HG03175 (cell line): Measurements from ENCODE around the gene LYPLA2.
A peak's percentile ranks its signal among the peaks of the same experiment; 100 is the strongest.
"Not testable (repeated sequence)": the region's sequence is repeated elsewhere in the genome, so short reads cannot be mapped to it uniquely, and the experiment has no call there.

ENCODE experiments used
- ATAC-seq: cut with Tn5 transposase; IDR thresholded peaks from one replicate; pipeline ENCODE4 v1.9.1; 2021; ENCODE audit warnings: mild to moderate bottlenecking, moderate library complexity; ENCODE audit not compliant: unreplicated experiment

The LYPLA2 gene

GRCh38 chr1:23799570-23800399 lies 8.8 kb downstream of the LYPLA2 start:
- ATAC-seq: peak; percentile 2

DNA sequence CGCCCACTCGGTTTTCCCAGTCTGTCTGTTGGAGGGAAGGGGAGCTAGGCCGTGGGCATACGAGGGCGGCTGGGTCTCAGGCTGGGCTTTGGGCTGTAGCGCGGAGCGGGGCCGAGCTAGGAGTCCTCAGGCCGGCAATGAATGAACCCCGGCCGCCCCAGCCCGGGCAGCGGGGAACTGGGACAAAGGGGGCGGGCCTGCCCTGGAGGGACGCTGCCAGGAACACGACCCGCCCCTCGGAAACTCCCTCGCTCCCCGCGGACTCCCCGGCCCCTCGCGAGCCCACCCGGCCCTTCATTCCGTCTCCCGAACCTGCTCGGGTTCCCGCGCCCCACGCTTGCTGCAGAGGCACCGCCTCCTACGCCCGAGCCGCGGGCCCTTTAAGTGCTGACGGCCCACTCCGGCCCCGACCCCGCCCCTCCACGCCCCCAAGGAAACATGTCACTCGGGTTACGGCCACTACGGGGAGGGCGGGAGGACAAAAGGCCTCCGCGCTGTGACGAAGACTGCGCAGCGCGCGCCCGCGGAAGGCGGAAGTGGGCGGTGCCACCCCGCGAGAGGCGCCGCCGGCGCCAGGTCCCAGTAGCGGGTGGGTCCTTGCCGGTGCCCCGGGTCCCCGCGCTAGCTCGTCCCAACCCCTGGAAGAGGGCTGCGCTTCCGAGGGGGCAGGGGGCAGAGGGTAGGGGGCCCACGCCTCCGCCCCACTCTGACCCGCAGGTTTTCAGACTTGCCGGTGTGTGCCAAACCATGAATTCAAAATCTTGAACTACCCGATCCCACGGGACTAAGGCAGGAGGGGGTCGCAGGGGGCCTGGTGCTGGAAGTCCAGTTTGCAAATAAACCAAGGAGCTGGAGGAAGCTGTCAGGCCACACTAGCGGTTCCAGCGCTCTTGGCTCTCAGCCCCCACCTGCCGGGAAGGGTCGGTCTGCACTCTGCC lies 9.7 kb downstream of the LYPLA2 start, which contains the start of gene GALE:
Gene GALE (minus strand): TSS at position 355 of the 938 bp plus-strand sequence. CDS start 1,747 bp downstream, outside the sequence.
- peak; percentile 87 for ATAC-seq

DNA sequence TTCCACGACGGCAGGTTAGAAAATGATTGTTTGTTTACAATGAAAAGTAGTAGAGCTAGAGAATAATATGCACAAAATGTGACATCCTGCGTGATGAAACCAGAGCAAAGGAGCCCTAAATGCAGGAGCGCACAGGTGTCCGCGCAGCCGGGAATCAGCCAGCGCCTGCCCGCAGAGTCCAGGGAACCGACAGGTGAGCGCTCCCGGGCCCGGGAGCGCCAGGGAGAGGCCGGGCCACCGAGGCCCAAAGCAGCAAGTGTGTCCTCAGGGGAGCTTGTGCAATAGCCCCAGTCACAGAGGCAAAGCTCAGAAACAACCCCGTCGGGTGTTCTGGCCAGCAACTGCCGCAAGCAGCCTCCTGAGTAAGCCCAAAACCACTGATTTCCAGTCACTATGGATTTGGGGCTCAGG lies 10.4 kb downstream of the LYPLA2 start:
- no peak for ATAC-seq

DNA sequence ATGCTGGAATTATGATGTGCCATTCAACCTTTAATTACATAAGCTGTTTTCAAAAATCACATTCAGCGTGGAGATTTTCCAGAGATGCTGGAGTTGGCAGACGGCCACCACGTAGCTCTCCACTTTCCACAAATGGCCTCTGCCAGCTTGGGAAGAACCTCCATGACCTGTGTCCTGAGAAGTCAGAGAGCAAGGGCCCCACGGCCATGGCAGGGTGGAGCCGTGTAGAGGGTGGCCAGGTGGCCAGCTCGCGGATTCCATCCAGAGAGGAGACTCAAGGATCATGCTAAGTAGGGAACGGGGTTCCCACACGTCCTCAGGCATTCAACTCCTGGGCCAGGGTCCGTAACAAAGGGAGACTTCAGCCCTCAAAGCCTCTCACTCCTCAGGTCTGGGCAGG lies 10.9 kb downstream of the LYPLA2 start:
- no peak for ATAC-seq

DNA sequence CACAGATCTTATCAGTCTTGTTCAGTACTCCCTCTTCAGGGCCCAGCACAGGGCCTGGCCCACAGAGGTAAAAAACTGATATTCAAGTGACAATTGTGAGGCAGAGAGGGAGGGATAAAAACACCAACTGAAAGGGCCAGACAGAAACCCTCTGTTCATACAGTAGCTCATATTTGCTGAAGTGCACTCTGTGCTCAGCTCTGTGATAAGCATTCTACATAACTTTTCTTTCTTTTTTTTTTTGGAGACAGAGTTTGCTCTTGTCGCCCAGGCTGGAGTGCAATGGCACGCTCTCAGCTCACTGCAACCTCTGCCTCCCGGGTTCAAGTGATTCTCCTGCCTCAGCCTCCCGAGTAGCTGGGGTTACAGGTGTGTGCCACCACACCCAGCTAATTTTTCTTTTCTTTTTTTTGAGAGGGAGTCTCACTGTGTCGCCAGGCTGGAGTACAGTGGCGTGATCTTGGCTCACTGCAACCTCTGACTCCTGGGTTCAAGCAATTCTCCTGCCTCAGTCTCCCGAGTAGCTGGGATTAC lies 11.9 kb downstream of the LYPLA2 start:
- not testable (repeated sequence) for ATAC-seq

GRCh38 chr1:23803674-23804073 lies 12.7 kb downstream of the LYPLA2 start:
- ATAC-seq: no peak

DNA sequence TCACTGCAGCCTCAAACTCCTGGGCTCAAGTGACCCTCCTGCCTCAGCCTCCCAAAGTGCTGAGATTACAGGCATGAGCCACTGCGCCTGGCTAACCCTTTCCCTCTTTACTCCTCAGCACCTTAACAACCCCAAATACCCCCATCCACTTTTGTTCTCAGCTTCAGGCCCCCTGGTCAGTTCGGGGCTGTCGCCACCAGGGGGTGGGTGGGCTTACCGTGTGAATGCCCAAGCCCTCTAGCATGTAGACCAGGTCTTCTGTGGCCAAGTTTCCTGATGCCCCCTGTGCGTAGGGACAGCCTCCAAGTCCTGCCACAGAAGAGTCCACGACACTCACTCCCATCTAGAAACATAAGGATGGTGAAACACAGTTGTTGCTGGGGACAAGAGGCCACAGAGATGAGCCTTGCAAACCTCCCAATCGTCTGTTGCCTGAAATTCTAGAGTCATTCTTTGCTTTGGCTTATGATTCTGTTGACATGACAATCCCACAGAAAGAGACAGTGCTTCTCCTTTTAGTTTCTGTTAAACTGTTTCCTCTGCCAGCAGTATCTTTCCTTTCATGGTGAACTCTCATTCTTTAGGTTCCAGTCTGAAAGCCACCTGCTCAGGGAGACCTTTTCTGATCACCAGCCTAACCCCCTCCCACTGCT lies 13.4 kb downstream of the LYPLA2 start:
- ATAC-seq: no peak

GRCh38 chr1:23805025-23805424 lies 14.1 kb downstream of the LYPLA2 start:
- ATAC-seq: no peak

GRCh38 chr1:23806280-23806679 lies 15.3 kb downstream of the LYPLA2 start:
- ATAC-seq: no peak

GRCh38 chr1:23807453-23807852 lies 16.5 kb downstream of the LYPLA2 start:
- ATAC-seq: no peak

GRCh38 chr1:23809751-23810171 lies 18.8 kb downstream of the LYPLA2 start:
- no peak for ATAC-seq

DNA sequence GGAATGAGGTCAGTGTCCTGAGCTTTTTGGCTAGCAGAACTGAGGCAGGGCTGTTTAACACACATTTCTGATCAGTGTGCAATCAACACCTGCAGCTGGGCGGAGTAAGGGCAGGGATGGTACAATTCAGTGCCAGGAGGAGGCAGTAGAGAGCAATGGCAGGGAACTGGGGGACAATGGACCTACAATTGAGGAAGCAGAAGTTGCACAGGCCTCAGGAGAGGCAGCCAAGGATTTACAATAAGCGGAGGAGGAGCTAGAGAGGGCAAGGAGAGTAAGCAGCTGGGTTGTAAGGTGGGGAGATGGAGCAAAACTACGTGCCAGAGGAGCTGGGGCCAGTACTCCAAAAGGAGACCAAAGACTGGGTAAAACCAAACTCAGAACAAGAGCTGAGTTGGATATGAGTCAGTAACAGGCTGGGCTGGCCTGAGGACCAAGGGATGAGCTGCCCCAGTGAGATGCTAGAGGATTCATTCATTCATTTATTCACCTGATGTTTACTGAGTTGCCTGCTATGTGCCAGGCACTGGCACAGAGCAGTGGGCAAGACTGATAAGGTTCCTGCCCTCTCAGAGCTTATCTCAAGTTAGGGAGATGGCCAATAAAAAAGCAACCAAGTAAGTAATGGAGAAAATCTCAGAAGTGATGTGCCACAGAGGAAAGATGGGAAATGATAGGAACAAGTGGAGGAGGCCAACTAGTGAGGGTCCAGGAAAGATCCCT lies 20.0 kb downstream of the LYPLA2 start:
- no peak for ATAC-seq

DNA sequence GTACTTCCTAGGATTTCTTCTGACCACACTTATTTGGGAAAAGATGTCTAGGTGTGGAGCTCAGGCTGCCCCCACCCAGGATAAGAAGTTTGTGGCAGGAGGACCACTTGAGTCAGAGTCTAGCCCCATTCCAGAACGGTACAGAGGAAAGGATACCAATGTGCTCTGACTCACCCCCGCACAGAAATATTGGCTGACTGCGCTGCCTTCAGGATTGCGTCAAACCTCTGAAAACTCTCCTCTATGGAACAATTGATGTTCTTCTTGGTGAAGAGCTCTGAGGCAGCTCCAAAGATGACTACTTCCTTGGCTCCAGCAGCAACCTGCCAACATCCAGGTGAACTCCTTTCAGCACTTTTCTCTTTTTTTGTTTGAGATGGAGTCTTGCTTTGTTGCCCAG lies 23.1 kb downstream of the LYPLA2 start:
- no peak for ATAC-seq

GRCh38 chr1:23816361-23816760 lies 25.4 kb downstream of the LYPLA2 start:
- ATAC-seq: no peak

DNA sequence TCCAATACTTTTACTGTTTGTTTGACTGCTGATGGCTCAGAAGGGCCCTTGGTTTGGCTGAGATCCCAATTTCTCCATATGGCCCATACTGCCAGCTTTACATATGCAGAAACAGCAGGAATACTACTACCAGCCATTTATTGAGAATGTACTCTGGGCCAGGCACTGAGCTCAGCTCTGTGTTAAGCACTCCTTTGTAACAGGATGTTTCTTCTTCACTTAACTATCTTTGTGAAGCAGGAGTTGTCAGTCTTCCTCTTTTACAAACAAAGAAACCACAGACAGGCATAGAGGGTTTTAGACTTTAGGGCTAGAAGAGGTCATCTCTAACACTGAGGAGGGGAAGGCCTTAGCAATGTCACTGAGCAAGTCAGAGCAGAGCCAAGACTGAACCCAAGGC lies 26.0 kb downstream of the LYPLA2 start:
- ATAC-seq: no peak

GRCh38 chr1:23817633-23818032 lies 26.7 kb downstream of the LYPLA2 start:
- ATAC-seq: no peak

DNA sequence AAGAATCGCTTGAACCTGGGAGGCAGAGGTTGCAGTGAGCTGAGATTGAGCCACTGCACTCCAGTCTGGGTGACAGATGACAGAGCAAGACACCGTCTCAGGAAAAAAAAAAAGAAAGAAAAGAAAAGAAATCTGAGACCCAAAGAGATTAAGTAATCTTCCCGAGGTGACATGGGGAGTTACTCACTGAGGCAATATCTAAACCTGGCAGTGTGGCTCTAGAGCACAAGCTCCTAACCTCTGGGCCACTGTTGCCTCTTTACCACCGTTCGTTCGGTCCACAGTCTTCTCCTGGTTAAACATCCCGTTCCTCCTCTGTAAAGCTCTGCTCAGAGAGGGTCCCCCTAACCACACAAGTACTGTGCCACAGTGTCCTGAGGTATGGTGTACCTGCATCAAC lies 32.8 kb downstream of the LYPLA2 start:
- no peak for ATAC-seq

- ATAC-seq: no peak
These were observed 33.7 kb downstream of the LYPLA2 start for GRCh38 chr1:23824711-23825075.

GRCh38 chr1:23825076-23825761 lies 34.3 kb downstream of the LYPLA2 start, which contains the start of gene HMGCL:
HMGCL (minus strand) TSS chr1:23825429; CDS start chr1:23825415, 14 bp downstream.
- peak; percentile 83 for ATAC-seq
